ENCODE data around the gene CD34.

- TF ChIP-seq CTCF (conservative IDR thresholded peaks at IDR 0.05 in 1 of 2, IDR thresholded peaks at IDR 0.05 in 1 of 2; ENCODE audit: low read depth in 1 of 2, low read length in 2 of 2) (no peak), EZH2 (IDR thresholded peaks at IDR 0.05; ENCODE audit: low read length, missing control alignments) (no peak)
These were observed 61.3 kb downstream of the CD34 start for GRCh38 chr1:207849646-207850045.
